ENCODE measurements around the gene CNTN1. TPM values are rescaled to one million over a fixed set of nuclear protein-coding genes. Genes with fewer than 3 reads are reported as not detected.

Gene CNTN1
- total RNA-seq, 5 donors from 2014 or later (not counting 1 experiment from before 2014, with no cell fraction given): not detected

DNA sequence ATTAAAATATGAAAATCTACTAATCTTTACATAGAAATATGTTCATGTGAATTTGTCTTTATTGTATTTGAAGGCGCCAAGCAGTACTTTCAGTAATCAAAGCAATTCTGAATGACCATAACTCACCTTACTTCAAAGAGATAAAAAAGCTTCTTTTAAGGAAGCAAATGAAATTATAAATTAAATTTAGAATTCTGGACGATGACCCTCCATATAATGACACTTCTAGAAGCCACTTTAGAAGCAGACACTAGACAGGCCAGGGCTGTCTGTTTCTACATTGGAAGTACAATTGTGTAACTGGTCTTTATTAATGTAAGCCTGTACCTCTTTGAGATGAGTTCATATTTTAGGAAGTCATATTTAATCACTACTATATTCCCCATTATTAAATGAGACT, 222.9 kb downstream of the CNTN1 start:
- WGBS (ENCODE audit: insufficient coverage): no CpG with 5 or more reads among the region's 2 CpGs
- POLR2A ChIA-PET: no interaction called here
- Histone ChIP-seq H3K27me3 (replicated peaks in 1 of 2; ENCODE audit: control insufficient read depth in 2 of 2, extremely low read depth in 1 of 2, insufficient read depth in 2 of 2, low read length in 1 of 2) (no peaks in the 10 kb centered on the region), H3K36me3 (ENCODE audit: control insufficient read depth in 2 of 2, extremely low read depth in 1 of 2, insufficient read depth in 1 of 2, low read length in 1 of 2) (no peaks in the 10 kb centered on the region), H3K4me3 (ENCODE audit: control insufficient read depth in 1 of 2, extremely low read depth in 1 of 2, low read length in 1 of 2) (no peak overlapping the region), H3K9me3 (no peaks in the 10 kb centered on the region), H3K27ac (ENCODE audit: low read length) (no peak overlapping the region), H3K4me1 (ENCODE audit: control insufficient read depth in 1 of 2, extremely low read depth in 1 of 2, insufficient read depth in 2 of 2, low read length in 2 of 2) (no peaks in the 10 kb centered on the region)
- Mint-ChIP-seq H3K4me3 (no peak overlapping the region), H3K27me3 (no peaks in the 10 kb centered on the region), H3K36me3 (no peaks in the 10 kb centered on the region), H3K4me1 (no peaks in the 10 kb centered on the region), H3K9me3 (no peaks in the 10 kb centered on the region), H3K27ac (no peak overlapping the region)
- CTCF ChIA-PET: interaction anchor here in 1 of 2 donors (0.6 kb wide), 1 partner anchor 224 kb away, joined by 3 read pairs; no protein-coding TSS in a partner anchor
- no peak for DNase-seq
- ATAC-seq (replicated peaks in 1 of 4): no peak

DNA sequence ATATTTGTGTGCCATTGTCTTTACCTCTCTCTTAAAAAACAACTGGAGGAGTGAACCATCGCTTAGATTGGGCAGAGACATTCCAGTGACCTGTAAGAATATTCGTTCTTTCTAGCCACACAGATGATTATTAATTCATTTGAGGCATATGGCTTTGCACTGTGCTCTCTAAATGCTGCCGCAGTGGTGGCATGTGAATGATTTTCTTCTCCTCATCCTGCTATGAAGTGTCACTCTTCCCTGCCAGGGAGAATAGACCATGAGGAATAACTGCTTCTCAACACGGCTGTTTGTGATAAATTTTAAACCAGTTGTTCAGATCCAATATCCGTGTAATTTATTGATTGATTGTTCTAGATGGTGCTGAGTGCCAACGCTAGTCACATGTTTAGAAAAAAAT, 225.3 kb downstream of the CNTN1 start:
- H3K4me3 Mint-ChIP-seq: no peak overlapping the region
- H3K27me3 Mint-ChIP-seq: peaks cover 3 to 7% of the 10 kb centered on the region in 2 donors
- H3K27ac Mint-ChIP-seq: no peak overlapping the region
- H3K9me3 Mint-ChIP-seq: no peaks in the 10 kb centered on the region
- ChIA-PET POLR2A (interaction anchor here in 1 of 2 donors (0.6 kb wide), 1 partner anchor 221 kb away, joined by 4 read pairs; no protein-coding TSS in a partner anchor), CTCF (no interaction called here)
- Histone ChIP-seq H3K4me3 (ENCODE audit: control insufficient read depth in 1 of 2, extremely low read depth in 1 of 2, low read length in 1 of 2) (no peak overlapping the region), H3K27ac (ENCODE audit: low read length) (no peak overlapping the region), H3K9me3 (no peaks in the 10 kb centered on the region), H3K27me3 (replicated peaks in 1 of 2; ENCODE audit: control insufficient read depth in 2 of 2, extremely low read depth in 1 of 2, insufficient read depth in 2 of 2, low read length in 1 of 2) (no peaks in the 10 kb centered on the region), H3K36me3 (ENCODE audit: control insufficient read depth in 2 of 2, extremely low read depth in 1 of 2, insufficient read depth in 1 of 2, low read length in 1 of 2) (no peaks in the 10 kb centered on the region), H3K4me1 (ENCODE audit: control insufficient read depth in 1 of 2, extremely low read depth in 1 of 2, insufficient read depth in 2 of 2, low read length in 2 of 2) (no peaks in the 10 kb centered on the region)
- no CpG with 5 or more reads among the region's 6 CpGs for WGBS (ENCODE audit: insufficient coverage)
- ATAC-seq (replicated peaks in 1 of 4) (no peak), DNase-seq (no peak)
- no peaks in the 10 kb centered on the region for H3K4me1 Mint-ChIP-seq
- no peaks in the 10 kb centered on the region for H3K36me3 Mint-ChIP-seq

DNA sequence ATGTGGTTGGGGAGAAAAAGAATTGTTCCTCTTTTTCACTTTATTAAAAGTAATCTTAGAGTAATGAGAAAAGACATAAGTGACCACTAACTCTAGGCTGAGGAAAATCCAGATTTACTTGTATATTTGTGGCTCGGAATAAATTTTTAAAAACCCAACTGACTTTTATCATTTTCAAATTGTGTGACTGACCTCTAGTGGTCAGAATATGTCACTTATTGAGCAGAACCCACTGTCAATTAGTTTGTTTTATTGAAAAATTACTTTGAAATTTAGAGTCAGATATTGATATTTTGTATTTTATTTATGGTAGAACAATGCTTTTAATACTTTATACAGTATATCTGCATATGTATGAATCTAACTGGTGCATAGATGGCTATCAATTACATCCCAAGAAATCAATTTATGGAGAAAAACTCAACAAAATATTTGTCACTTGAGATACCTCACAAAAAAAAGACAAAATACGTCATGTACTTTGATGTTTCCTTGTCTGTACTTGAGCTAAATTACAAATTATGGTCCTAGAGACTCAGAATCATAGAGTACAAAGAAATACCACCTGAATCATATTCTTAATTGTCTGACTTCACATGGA, 229.4 kb downstream of the CNTN1 start:
- POLR2A ChIA-PET: interaction anchor here in 1 of 2 donors (0.5 kb wide), 1 partner anchor 220 kb away, joined by 3 read pairs; no protein-coding TSS in a partner anchor
- Histone ChIP-seq H3K9me3 (no peaks in the 10 kb centered on the region), H3K4me3 (ENCODE audit: control insufficient read depth in 1 of 2, extremely low read depth in 1 of 2, low read length in 1 of 2) (no peak overlapping the region), H3K36me3 (ENCODE audit: control insufficient read depth in 2 of 2, extremely low read depth in 1 of 2, insufficient read depth in 1 of 2, low read length in 1 of 2) (no peaks in the 10 kb centered on the region), H3K27me3 (replicated peaks in 1 of 2; ENCODE audit: control insufficient read depth in 2 of 2, extremely low read depth in 1 of 2, insufficient read depth in 2 of 2, low read length in 1 of 2) (no peaks in the 10 kb centered on the region), H3K4me1 (ENCODE audit: control insufficient read depth in 1 of 2, extremely low read depth in 1 of 2, insufficient read depth in 2 of 2, low read length in 2 of 2) (no peaks in the 10 kb centered on the region), H3K27ac (ENCODE audit: low read length) (no peak overlapping the region)
- Mint-ChIP-seq H3K27ac (no peak overlapping the region), H3K36me3 (no peaks in the 10 kb centered on the region), H3K4me3 (no peak overlapping the region), H3K27me3 (peaks cover 3 to 7% of the 10 kb centered on the region in 2 donors), H3K9me3 (no peaks in the 10 kb centered on the region), H3K4me1 (no peaks in the 10 kb centered on the region)
- no peak for ATAC-seq (replicated peaks in 1 of 4)
- CTCF ChIA-PET: no interaction called here
- no peak for DNase-seq
- 20% methylated on average over 1 of the region's 2 CpGs for WGBS (ENCODE audit: insufficient coverage)

DNA sequence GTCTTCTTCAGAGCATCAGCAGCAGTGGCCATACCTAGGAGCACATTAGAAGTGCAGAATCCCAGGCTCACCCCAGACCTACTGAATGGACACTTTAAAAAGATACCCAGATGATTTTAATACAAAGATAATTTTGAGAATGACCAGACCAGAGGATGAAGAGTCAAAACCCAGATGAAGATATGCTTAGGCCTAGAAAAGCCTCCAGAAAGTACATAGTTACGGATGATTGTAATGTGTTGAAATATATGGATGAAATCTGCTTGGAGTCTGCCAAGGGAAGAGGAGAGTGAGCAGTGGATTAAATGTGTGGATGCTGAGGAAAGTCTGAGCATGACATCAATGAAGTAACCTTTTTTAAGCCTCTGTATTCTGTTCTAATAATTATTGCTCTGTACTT, 245.7 kb downstream of the CNTN1 start:
- Mint-ChIP-seq H3K4me1 (no peaks in the 10 kb centered on the region), H3K27me3 (peaks cover 0 to 8% of the 10 kb centered on the region in 2 donors), H3K9me3 (no peaks in the 10 kb centered on the region), H3K36me3 (no peaks in the 10 kb centered on the region), H3K27ac (no peak overlapping the region), H3K4me3 (no peak overlapping the region)
- H3K27me3 ChIP-seq (replicated peaks in 1 of 2; ENCODE audit: control insufficient read depth in 2 of 2, extremely low read depth in 1 of 2, insufficient read depth in 2 of 2, low read length in 1 of 2): no peaks in the 10 kb centered on the region
- ATAC-seq (replicated peaks in 1 of 4) (no peak), DNase-seq (no peak)
- ChIA-PET POLR2A (no interaction called here), CTCF (no interaction called here)
- H3K4me1 ChIP-seq (ENCODE audit: control insufficient read depth in 1 of 2, extremely low read depth in 1 of 2, insufficient read depth in 2 of 2, low read length in 2 of 2): no peaks in the 10 kb centered on the region
- no peaks in the 10 kb centered on the region for H3K36me3 ChIP-seq (ENCODE audit: control insufficient read depth in 2 of 2, extremely low read depth in 1 of 2, insufficient read depth in 1 of 2, low read length in 1 of 2)
- 100% methylated on average over 1 of the region's 1 CpG for WGBS (ENCODE audit: insufficient coverage)
- H3K4me3 ChIP-seq (ENCODE audit: control insufficient read depth in 1 of 2, extremely low read depth in 1 of 2, low read length in 1 of 2): no peak overlapping the region
- no peak overlapping the region for H3K27ac ChIP-seq (ENCODE audit: low read length)
- H3K9me3 ChIP-seq: no peaks in the 10 kb centered on the region

DNA sequence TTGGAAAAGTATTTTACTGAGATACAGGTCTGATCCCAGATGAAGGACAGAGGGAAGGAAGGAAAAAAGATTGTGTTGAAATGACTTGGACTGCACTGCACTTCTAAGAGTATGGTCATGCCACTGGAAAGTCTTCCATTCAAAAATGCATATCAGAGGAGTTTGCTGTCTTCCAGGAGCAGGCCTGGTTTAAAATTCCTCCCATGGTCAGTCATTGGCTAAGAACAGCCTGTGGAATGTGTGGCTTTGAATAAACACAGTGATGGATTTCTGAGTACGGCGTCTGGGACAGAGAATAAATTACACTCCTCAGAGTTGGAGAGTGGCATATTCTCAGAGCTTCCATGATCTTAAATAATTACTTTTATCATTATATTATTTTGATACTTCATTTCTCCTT, 250.1 kb downstream of the CNTN1 start:
- H3K9me3 ChIP-seq: no peaks in the 10 kb centered on the region
- H3K27ac ChIP-seq (ENCODE audit: low read length): no peak overlapping the region
- Mint-ChIP-seq H3K27ac (no peak overlapping the region), H3K4me1 (no peaks in the 10 kb centered on the region), H3K9me3 (no peaks in the 10 kb centered on the region), H3K36me3 (no peaks in the 10 kb centered on the region), H3K4me3 (no peak overlapping the region), H3K27me3 (peaks cover 0 to 3% of the 10 kb centered on the region in 2 donors)
- ChIA-PET CTCF (no interaction called here), POLR2A (no interaction called here)
- DNase-seq (no peak), ATAC-seq (replicated peaks in 1 of 4) (no peak)
- WGBS (ENCODE audit: insufficient coverage): no CpG with 5 or more reads among the region's 2 CpGs
- no peak overlapping the region for H3K4me3 ChIP-seq (ENCODE audit: control insufficient read depth in 1 of 2, extremely low read depth in 1 of 2, low read length in 1 of 2)
- no peaks in the 10 kb centered on the region for H3K27me3 ChIP-seq (replicated peaks in 1 of 2; ENCODE audit: control insufficient read depth in 2 of 2, extremely low read depth in 1 of 2, insufficient read depth in 2 of 2, low read length in 1 of 2)
- H3K4me1 ChIP-seq (ENCODE audit: control insufficient read depth in 1 of 2, extremely low read depth in 1 of 2, insufficient read depth in 2 of 2, low read length in 2 of 2): no peaks in the 10 kb centered on the region
- H3K36me3 ChIP-seq (ENCODE audit: control insufficient read depth in 2 of 2, extremely low read depth in 1 of 2, insufficient read depth in 1 of 2, low read length in 1 of 2): no peaks in the 10 kb centered on the region

DNA sequence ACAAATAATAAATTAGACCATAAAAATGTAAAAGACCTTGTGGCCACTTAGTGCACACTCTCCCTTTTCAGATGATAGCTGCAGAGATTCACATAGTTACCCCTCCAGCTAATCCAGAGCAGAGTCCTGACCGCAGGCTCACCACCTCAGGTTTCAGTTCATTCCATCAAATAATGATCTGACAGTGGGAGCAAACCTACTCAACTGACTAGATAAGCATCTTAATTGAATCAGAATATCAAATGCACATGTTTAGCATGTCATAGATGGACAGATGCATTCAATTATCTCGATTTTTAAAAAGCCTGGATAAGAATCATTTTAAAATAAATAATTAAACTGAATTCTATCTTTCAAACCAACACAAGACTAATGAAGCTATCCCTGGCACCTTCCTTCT, 253.5 kb downstream of the CNTN1 start:
- H3K36me3 Mint-ChIP-seq: no peaks in the 10 kb centered on the region
- WGBS (ENCODE audit: insufficient coverage): 100% methylated on average over 1 of the region's 2 CpGs
- H3K4me1 Mint-ChIP-seq: no peaks in the 10 kb centered on the region
- H3K27me3 Mint-ChIP-seq: peaks cover 0 to 3% of the 10 kb centered on the region in 2 donors
- no peaks in the 10 kb centered on the region for H3K9me3 Mint-ChIP-seq
- ChIA-PET POLR2A (no interaction called here), CTCF (interaction anchor here (0.6 to 3.3 kb wide), 6 partner anchors 14 to 1427 kb away, joined by 3 to 21 read pairs (median 4); no protein-coding TSS in a partner anchor)
- DNase-seq (no peak), ATAC-seq (replicated peaks in 1 of 4) (no peak)
- Histone ChIP-seq H3K27ac (ENCODE audit: low read length) (no peak overlapping the region), H3K36me3 (ENCODE audit: control insufficient read depth in 2 of 2, extremely low read depth in 1 of 2, insufficient read depth in 1 of 2, low read length in 1 of 2) (no peaks in the 10 kb centered on the region), H3K9me3 (no peaks in the 10 kb centered on the region), H3K27me3 (replicated peaks in 1 of 2; ENCODE audit: control insufficient read depth in 2 of 2, extremely low read depth in 1 of 2, insufficient read depth in 2 of 2, low read length in 1 of 2) (no peaks in the 10 kb centered on the region), H3K4me3 (ENCODE audit: control insufficient read depth in 1 of 2, extremely low read depth in 1 of 2, low read length in 1 of 2) (no peak overlapping the region), H3K4me1 (ENCODE audit: control insufficient read depth in 1 of 2, extremely low read depth in 1 of 2, insufficient read depth in 2 of 2, low read length in 2 of 2) (no peaks in the 10 kb centered on the region)
- H3K27ac Mint-ChIP-seq: no peak overlapping the region
- H3K4me3 Mint-ChIP-seq: no peak overlapping the region

All from T-cell (primary cell).